Lung (tissue), 12 donors: ENCODE data around the gene AMBRA1. TPM values are rescaled to one million over a fixed set of nuclear protein-coding genes. Genes with fewer than 3 reads are reported as not detected.

Experiments
- ATAC-seq: fragments of 200-7000 bp; cut with Tn5 transposase; one replicate; pipeline ENCODE4 v1.9.1; 2020; ENCODE audit warnings: moderate number of reproducible peaks; ENCODE audit not compliant: insufficient read depth, low FRiP score
- DNase-seq, 3 donors: peaks; one replicate each; pipeline ENCODE4 v3.0.0-alpha.2; 2013 to 2017
- H3K27ac ChIP-seq, 2 donors: one replicate each; pipeline ENCODE4 v1.5.1; 2013; ENCODE audit warnings: mild to moderate bottlenecking in 2 of 2, moderate library complexity in 2 of 2, control low read depth in 1 of 2, inconsistent platforms in 1 of 2, low read depth in 1 of 2, low read length in 1 of 2
- H3K27me3 ChIP-seq, 3 donors: one replicate each; pipeline ENCODE4 v1.5.1; 2013; ENCODE audit warnings: low read length in 2 of 3; ENCODE audit not compliant: control insufficient read depth in 3 of 3, insufficient read depth in 3 of 3
- H3K36me3 ChIP-seq, 4 donors: one replicate each; pipeline ENCODE4 v1.5.1; 2013; ENCODE audit warnings: low read length in 4 of 4, mild to moderate bottlenecking in 1 of 4, moderate library complexity in 1 of 4; ENCODE audit not compliant: control insufficient read depth in 4 of 4, insufficient read depth in 4 of 4
- H3K4me1 ChIP-seq, 5 donors: one replicate each; pipeline ENCODE4 v1.5.1; 2013; ENCODE audit warnings: low read length in 5 of 5, mild to moderate bottlenecking in 2 of 5, moderate library complexity in 1 of 5; ENCODE audit not compliant: control insufficient read depth in 5 of 5, insufficient read depth in 5 of 5
- H3K4me3 ChIP-seq: one replicate; pipeline ENCODE4 v1.5.1; 2013; ENCODE audit warnings: mild to moderate bottlenecking, control low read depth, moderate library complexity
- H3K9ac ChIP-seq, 2 donors: one replicate each; pipeline ENCODE4 v1.5.1; 2013; ENCODE audit warnings: low read length in 2 of 2, control low read depth in 1 of 2; ENCODE audit not compliant: insufficient read depth in 1 of 2
- H3K9me3 ChIP-seq, 4 donors: one replicate each; pipeline ENCODE4 v1.5.1; 2013; ENCODE audit warnings: low read length in 3 of 4, mild to moderate bottlenecking in 1 of 4, moderate library complexity in 1 of 4; ENCODE audit not compliant: control insufficient read depth in 4 of 4, insufficient read depth in 3 of 4
- WGBS, 2 donors: extraction: QIAGEN DNeasy Blood & Tissue Kit; methylation state at CpG; one replicate each; pipeline ENCODE4 v1.1.7; 2013; 5-methylcytosine and 5-hydroxymethylcytosine counted together
- polyA plus RNA-seq, 2 donors: library from polyadenylated mRNA; stranded (reverse); fragments of 200-250 nt; gene quantifications; one replicate each; pipeline ENCODE4 v1.2.1, GENCODE V29; 2013
- total RNA-seq, 2 donors: library from RNA; depleted of rRNA in 1 of 2; stranded (reverse); fragments of >200 nt in 1 of 2; gene quantifications; one replicate each; pipeline ENCODE4 v1.2.1, GENCODE V29; 2014 to 2021
- TF ChIP-seq, protein P1 (sequence below): IDR thresholded peaks from 2 replicates; pipeline ENCODE4 v1.5.1; 2012; ENCODE audit warnings: mild to moderate bottlenecking; ENCODE audit errors: control extremely low read depth, extremely low read depth
- donor health status: control.
- donor health status: control.
- donor health status: Bipolar disorder and iron deficiency.
- donor health status: healthy.
- donor health status: DM: yes; HTN: yes; CAD: no.

AMBRA1 gene
- total and polyA plus RNA-seq, 4 donors, result 7.4 to 41.2 (median 23.7) TPM

DNA sequence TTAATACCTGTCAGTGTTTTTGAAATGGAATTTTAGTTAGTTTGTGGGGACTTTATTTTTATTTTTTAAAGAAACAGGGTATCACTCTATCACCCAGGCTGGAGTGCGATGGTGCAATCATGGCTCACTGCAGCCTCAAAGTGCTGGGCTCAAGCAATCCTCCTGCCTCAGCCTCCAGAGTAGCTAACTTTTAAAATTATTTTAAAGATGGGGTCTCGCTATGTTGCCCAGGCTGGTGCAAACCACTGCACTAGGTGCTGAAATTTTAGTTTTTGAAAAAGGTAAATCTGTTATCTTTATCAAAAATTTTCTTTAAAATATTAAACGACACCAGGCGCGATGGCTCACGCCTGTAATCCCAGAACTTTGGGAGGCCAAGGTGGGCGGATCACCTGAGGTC is 42.6 kb downstream of the AMBRA1 start:
- H3K27ac ChIP-seq, result no peak overlapping the region
- ATAC-seq (no peak), DNase-seq (no peak)
- WGBS, 2 donors, result 98 to 99% methylated on average over 7 of the region's 7 CpGs
- H3K4me1 ChIP-seq, result peaks cover 0 to 21% (median 5%) of the 10 kb centered on the region in 5 donors
- H3K4me3 ChIP-seq, result no peak overlapping the region
- H3K27me3 ChIP-seq, result no peaks in the 10 kb centered on the region
- no peaks in the 10 kb centered on the region for H3K9me3 ChIP-seq
- no peak overlapping the region for H3K9ac ChIP-seq
- TF ChIP-seq, protein P1, sequence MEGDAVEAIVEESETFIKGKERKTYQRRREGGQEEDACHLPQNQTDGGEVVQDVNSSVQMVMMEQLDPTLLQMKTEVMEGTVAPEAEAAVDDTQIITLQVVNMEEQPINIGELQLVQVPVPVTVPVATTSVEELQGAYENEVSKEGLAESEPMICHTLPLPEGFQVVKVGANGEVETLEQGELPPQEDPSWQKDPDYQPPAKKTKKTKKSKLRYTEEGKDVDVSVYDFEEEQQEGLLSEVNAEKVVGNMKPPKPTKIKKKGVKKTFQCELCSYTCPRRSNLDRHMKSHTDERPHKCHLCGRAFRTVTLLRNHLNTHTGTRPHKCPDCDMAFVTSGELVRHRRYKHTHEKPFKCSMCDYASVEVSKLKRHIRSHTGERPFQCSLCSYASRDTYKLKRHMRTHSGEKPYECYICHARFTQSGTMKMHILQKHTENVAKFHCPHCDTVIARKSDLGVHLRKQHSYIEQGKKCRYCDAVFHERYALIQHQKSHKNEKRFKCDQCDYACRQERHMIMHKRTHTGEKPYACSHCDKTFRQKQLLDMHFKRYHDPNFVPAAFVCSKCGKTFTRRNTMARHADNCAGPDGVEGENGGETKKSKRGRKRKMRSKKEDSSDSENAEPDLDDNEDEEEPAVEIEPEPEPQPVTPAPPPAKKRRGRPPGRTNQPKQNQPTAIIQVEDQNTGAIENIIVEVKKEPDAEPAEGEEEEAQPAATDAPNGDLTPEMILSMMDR, result no peak
- H3K36me3 ChIP-seq, result peaks cover 0 to 11% (median 5%) of the 10 kb centered on the region in 4 donors

DNA sequence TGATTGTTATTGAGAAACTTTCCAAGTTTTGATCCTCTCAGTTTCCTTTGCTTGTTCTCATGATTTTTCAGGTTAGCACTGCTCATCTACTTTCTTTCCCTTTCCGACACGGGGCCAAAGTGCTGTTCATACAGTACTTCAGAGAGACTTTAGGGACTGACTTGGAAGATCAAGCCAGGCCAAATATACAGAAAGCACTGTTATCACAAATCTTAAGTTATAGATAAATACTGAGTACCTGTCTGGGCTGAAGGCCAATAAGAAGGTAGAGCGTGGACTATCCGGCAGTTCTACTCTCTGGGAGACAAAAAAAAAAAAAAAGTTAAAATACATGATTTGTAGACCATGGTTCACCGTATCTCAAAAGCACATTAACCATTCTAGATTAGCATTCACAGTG is 46.2 kb downstream of the AMBRA1 start:
- DNase-seq, result peak in 1 of 3 donors; percentile 47
- Histone ChIP-seq H3K9ac (no peak overlapping the region), H3K4me1 (peaks cover 0 to 4% (median 0%) of the 10 kb centered on the region in 5 donors), H3K4me3 (no peak overlapping the region), H3K36me3 (peaks cover 12 to 28% (median 24%) of the 10 kb centered on the region in 4 donors), H3K27me3 (no peaks in the 10 kb centered on the region), H3K27ac (no peak overlapping the region), H3K9me3 (no peaks in the 10 kb centered on the region)
- TF ChIP-seq, protein P1, result no peak
- ATAC-seq, result no peak
- 70 to 87% methylated on average over 5 of the region's 5 CpGs for WGBS, 2 donors

DNA sequence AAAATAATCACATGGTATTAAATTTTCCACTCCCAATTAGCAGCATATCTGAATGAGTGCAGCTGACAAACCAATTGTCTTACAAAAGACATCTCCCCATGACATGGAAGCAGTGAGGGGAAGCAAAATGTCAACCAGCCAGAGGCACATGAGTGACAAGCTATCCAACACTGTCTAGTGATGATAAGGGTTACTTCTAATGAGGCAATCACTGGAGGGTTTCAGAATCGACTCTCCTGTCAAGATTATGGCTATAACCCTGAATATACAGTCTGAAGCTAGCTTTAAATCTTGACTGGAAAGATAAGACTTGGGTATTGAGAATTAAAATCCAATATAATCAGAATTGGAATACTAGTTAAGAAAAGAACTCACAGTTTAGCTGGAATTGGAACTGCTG is 50.3 kb downstream of the AMBRA1 start:
- H3K27me3 ChIP-seq, result no peaks in the 10 kb centered on the region

More for the DNA sequence above, 50.3 kb downstream of the AMBRA1 start:
- Histone ChIP-seq H3K9ac (no peak overlapping the region), H3K36me3 (peaks cover 22 to 46% (median 37%) of the 10 kb centered on the region in 4 donors), H3K27ac (no peak overlapping the region), H3K9me3 (no peaks in the 10 kb centered on the region), H3K4me1 (peaks cover 0 to 4% (median 0%) of the 10 kb centered on the region in 5 donors), H3K4me3 (no peak overlapping the region)
- DNase-seq (no peak), ATAC-seq (no peak)
- TF ChIP-seq, protein P1, result no peak
- WGBS, 2 donors, result 54 to 85% methylated on average over 1 of the region's 1 CpG
